Mesenchymal stem cell (in vitro differentiated cells and primary cell): ENCODE data around the gene AOPEP.

ENCODE experiments used
- DNase-seq: peaks from one replicate; pipeline ENCODE4 v3.0.0-alpha.2; 2013
- H2AFZ ChIP-seq: one replicate; pipeline ENCODE4 v1.6.1; 2013; ENCODE audit warnings: low read depth, mild to moderate bottlenecking, control low read depth, inconsistent platforms, low read length, moderate library complexity
- H2AK5ac ChIP-seq: 2 replicates; pipeline ENCODE4 v1.6.1; 2013; ENCODE audit warnings: low read length, moderate library complexity, mild to moderate bottlenecking, inconsistent platforms; ENCODE audit not compliant: severe bottlenecking
- H2BK120ac ChIP-seq: one replicate; pipeline ENCODE4 v1.6.1; 2013; ENCODE audit warnings: low read depth, mild to moderate bottlenecking, inconsistent platforms, low read length, moderate library complexity
- H2BK12ac ChIP-seq, 2 experiments: one replicate each; pipeline ENCODE4 v1.6.1; 2013; ENCODE audit warnings: inconsistent platforms in 2 of 2, low read length in 2 of 2, mild to moderate bottlenecking in 2 of 2, moderate library complexity in 2 of 2, control low read depth in 1 of 2
- H2BK15ac ChIP-seq: one replicate; pipeline ENCODE4 v1.6.1; 2013; ENCODE audit warnings: mild to moderate bottlenecking, low read depth, inconsistent platforms; ENCODE audit not compliant: poor library complexity, severe bottlenecking
- H2BK5ac ChIP-seq: 2 replicates; pipeline ENCODE4 v1.6.1; 2013; ENCODE audit warnings: low read depth, mild to moderate bottlenecking, low read length, control low read depth, inconsistent platforms; ENCODE audit not compliant: poor library complexity, severe bottlenecking
- H3K14ac ChIP-seq, 2 experiments: one replicate each; pipeline ENCODE4 v1.6.1; 2013; ENCODE audit warnings: inconsistent platforms in 2 of 2, low read length in 2 of 2, control low read depth in 1 of 2, mild to moderate bottlenecking in 1 of 2, moderate library complexity in 1 of 2
- H3K18ac ChIP-seq, 2 experiments: one replicate each; pipeline ENCODE4 v1.6.1; 2013; ENCODE audit warnings: inconsistent platforms in 2 of 2, low read length in 2 of 2, control low read depth in 1 of 2, low read depth in 1 of 2, mild to moderate bottlenecking in 1 of 2
- H3K23ac ChIP-seq, 2 experiments: one replicate each; pipeline ENCODE4 v1.6.1; 2013; ENCODE audit warnings: inconsistent platforms in 2 of 2, low read length in 2 of 2, mild to moderate bottlenecking in 2 of 2, moderate library complexity in 2 of 2, control low read depth in 1 of 2
- H3K27ac ChIP-seq: 2 replicates; pipeline ENCODE4 v1.5.1; 2013; ENCODE audit warnings: mild to moderate bottlenecking, moderate library complexity, low read length, control low read depth, inconsistent platforms; ENCODE audit not compliant: poor library complexity, severe bottlenecking
- H3K27me3 ChIP-seq, 2 experiments: 2 replicates each; pipeline versions ENCODE4 v1.6.1 to v1.7.0; 2013; ENCODE audit warnings: low read length in 2 of 2, mild to moderate bottlenecking in 2 of 2, moderate library complexity in 2 of 2, control low read depth in 1 of 2, inconsistent platforms in 1 of 2; ENCODE audit not compliant: control insufficient read depth in 1 of 2, insufficient read depth in 1 of 2
- H3K36me3 ChIP-seq, 2 experiments: 2 replicates each; pipeline versions ENCODE4 v1.6.1 to v1.7.0; 2013; ENCODE audit warnings: low read length in 2 of 2, control low read depth in 1 of 2, inconsistent platforms in 1 of 2, low read depth in 1 of 2, mild to moderate bottlenecking in 1 of 2; ENCODE audit not compliant: insufficient read depth in 2 of 2, control insufficient read depth in 1 of 2
- H3K4ac ChIP-seq, 2 experiments: one replicate each; pipeline ENCODE4 v1.6.1; 2013; ENCODE audit warnings: inconsistent platforms in 2 of 2, low read length in 2 of 2, mild to moderate bottlenecking in 2 of 2, moderate library complexity in 2 of 2, control low read depth in 1 of 2, low read depth in 1 of 2
- H3K4me1 ChIP-seq: 2 replicates; pipeline ENCODE4 v1.6.1; 2013; ENCODE audit warnings: low read depth, low read length, control low read depth; ENCODE audit not compliant: control insufficient read depth, insufficient read depth
- H3K4me2 ChIP-seq: 2 replicates; pipeline ENCODE4 v1.6.1; 2013; ENCODE audit warnings: low read length, mild to moderate bottlenecking, inconsistent platforms; ENCODE audit not compliant: poor library complexity, severe bottlenecking
- H3K4me3 ChIP-seq, 2 experiments: 2 replicates each; pipeline versions ENCODE4 v1.5.1 to v1.7.0; 2013; ENCODE audit warnings: low read length in 2 of 2, mild to moderate bottlenecking in 2 of 2, control low read depth in 1 of 2, low read depth in 1 of 2; ENCODE audit not compliant: insufficient read depth in 1 of 2
- H3K79me1 ChIP-seq: replicated peaks from 2 replicates; pipeline ENCODE4 v1.6.1; 2013; ENCODE audit warnings: mild to moderate bottlenecking, control low read depth, low read length, inconsistent platforms; ENCODE audit not compliant: poor library complexity, severe bottlenecking
- H3K9ac ChIP-seq: 2 replicates; pipeline ENCODE4 v1.7.0; 2013; ENCODE audit warnings: mild to moderate bottlenecking, low read length, moderate library complexity
- H3K9me3 ChIP-seq: 2 replicates; pipeline ENCODE4 v1.7.0; 2013; ENCODE audit warnings: mild to moderate bottlenecking, low read length; ENCODE audit not compliant: control insufficient read depth
- H4K8ac ChIP-seq: one replicate; pipeline ENCODE4 v1.6.1; 2013; ENCODE audit warnings: inconsistent platforms, mild to moderate bottlenecking, low read length, moderate library complexity
- H4K91ac ChIP-seq: one replicate; pipeline ENCODE4 v1.6.1; 2013; ENCODE audit warnings: mild to moderate bottlenecking, low read length, inconsistent platforms
- WGBS: methylation state at CpG from one replicate; pipeline ENCODE4 v1.1.7; 2013; ENCODE audit warnings: mixed read lengths; 5-methylcytosine and 5-hydroxymethylcytosine counted together

AOPEP gene

DNA sequence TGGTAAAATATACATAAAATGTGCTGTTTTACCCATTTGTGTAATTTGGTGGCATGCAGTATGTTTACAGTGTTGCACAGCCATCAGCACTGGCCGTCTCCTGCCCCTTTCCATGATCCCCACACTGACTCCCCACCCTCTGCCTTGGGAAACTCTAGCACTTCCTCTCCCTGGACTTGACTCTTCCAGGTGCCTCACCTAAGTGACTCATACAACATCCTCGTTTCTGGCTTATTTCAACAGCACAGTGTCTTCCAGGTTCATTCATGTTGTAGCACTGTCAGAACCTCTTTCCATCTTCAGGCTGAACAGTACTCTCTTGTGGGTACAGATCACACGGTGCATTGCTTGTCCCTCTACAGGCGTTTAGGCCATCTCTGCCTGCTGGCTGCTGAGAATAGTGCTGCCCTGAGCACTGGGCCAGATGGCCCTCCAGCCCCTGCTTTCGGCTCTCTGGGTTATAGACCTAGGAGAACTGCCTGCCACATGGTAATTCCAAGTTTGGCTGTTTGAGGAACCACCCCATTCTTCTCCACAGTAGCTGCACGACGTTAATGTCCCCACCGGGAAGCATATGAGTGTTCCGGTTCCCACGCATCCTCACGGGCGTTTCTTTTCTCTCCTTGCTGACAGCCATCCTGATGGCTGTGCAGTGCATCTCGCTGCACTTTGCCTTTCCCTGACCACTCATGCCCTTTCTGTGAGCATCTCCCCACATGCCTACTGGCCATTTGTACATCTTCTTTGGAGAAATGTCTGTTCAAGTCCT, 379.2 kb downstream of the AOPEP start:
- no peak overlapping the region for H2BK5ac ChIP-seq
- no peaks in the 10 kb centered on the region for H3K9me3 ChIP-seq
- H4K91ac ChIP-seq, result no peak overlapping the region
- H3K23ac ChIP-seq, result no peak overlapping the region
- no peak overlapping the region for H4K8ac ChIP-seq
- H3K4me3 ChIP-seq, result no peak overlapping the region
- no peaks in the 10 kb centered on the region for H3K27me3 ChIP-seq
- H3K4ac ChIP-seq, result no peak overlapping the region
- no peak overlapping the region for H3K4me2 ChIP-seq
- H3K4me1 ChIP-seq, result peaks cover 22% of the 10 kb centered on the region
- H3K36me3 ChIP-seq, result peaks cover 11 to 50% of the 10 kb centered on the region in 2 experiments
- no peak overlapping the region for H2AFZ ChIP-seq
- H2BK15ac ChIP-seq, result no peak overlapping the region
- H2AK5ac ChIP-seq, result no peak overlapping the region
- H3K27ac ChIP-seq, result no peak overlapping the region
- WGBS, result 92% methylated on average over 13 of the region's 13 CpGs
- H2BK120ac ChIP-seq, result no peak overlapping the region
- no peak overlapping the region for H3K14ac ChIP-seq
- no peak overlapping the region for H2BK12ac ChIP-seq
- H3K9ac ChIP-seq, result no peak overlapping the region
- no peak for DNase-seq
- peaks cover 28% of the 10 kb centered on the region for H3K79me1 ChIP-seq
- no peak overlapping the region for H3K18ac ChIP-seq

- no peak for DNase-seq
- Histone ChIP-seq H3K18ac (no peak overlapping the region), H3K4ac (no peak overlapping the region), H3K23ac (no peak overlapping the region), H4K91ac (no peak overlapping the region), H3K4me2 (no peak overlapping the region), H3K9ac (no peak overlapping the region), H2BK15ac (no peak overlapping the region), H3K79me1 (peaks cover 23% of the 10 kb centered on the region), H2BK5ac (no peak overlapping the region), H2AFZ (no peak overlapping the region), H3K9me3 (no peaks in the 10 kb centered on the region), H3K4me1 (peaks cover 14% of the 10 kb centered on the region), H2BK120ac (no peak overlapping the region), H3K27ac (no peak overlapping the region), H3K36me3 (peaks cover 22 to 57% of the 10 kb centered on the region in 2 experiments), H4K8ac (no peak overlapping the region), H3K14ac (no peak overlapping the region), H3K4me3 (no peak overlapping the region), H3K27me3 (no peaks in the 10 kb centered on the region), H2BK12ac (no peak overlapping the region), H2AK5ac (no peak overlapping the region)
- 97% methylated on average over 18 of the region's 18 CpGs for WGBS
Measured at GRCh38 chr9:95107001-95107749, 380.7 kb downstream of the AOPEP start.

DNA sequence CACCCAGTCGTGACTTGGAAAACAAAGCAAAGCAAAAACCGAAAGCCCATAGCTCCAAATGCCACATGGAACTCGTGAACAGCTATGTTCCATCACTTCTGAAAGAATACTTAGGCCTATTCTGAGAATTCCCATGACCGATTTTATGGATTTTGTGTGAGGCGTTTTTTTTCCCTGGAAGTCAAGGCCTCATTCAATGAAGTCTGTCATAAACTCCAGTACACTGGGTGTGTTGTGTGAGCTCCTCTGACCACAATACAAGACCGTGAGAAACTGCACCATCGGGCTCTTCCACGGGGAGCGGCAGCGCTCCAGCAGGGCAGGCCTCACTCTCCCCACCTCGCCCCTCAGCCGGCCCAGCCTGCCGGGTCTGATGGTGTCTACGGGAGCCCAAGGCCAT, 381.5 kb downstream of the AOPEP start:
- Histone ChIP-seq H3K4me3 (no peak overlapping the region), H3K27me3 (no peaks in the 10 kb centered on the region), H2AFZ (no peak overlapping the region), H3K18ac (no peak overlapping the region), H3K4me1 (peaks cover 12% of the 10 kb centered on the region), H3K9me3 (no peaks in the 10 kb centered on the region), H2BK15ac (no peak overlapping the region), H2AK5ac (no peak overlapping the region), H2BK5ac (no peak overlapping the region), H2BK12ac (no peak overlapping the region), H3K23ac (no peak overlapping the region), H3K27ac (no peak overlapping the region), H4K91ac (no peak overlapping the region), H3K79me1 (peaks cover 18% of the 10 kb centered on the region), H3K4ac (no peak overlapping the region), H4K8ac (no peak overlapping the region), H3K9ac (no peak overlapping the region), H3K36me3 (peaks cover 22 to 59% of the 10 kb centered on the region in 2 experiments), H2BK120ac (no peak overlapping the region), H3K14ac (no peak overlapping the region), H3K4me2 (no peak overlapping the region)
- 93% methylated on average over 14 of the region's 14 CpGs for WGBS
- DNase-seq, result no peak

DNA sequence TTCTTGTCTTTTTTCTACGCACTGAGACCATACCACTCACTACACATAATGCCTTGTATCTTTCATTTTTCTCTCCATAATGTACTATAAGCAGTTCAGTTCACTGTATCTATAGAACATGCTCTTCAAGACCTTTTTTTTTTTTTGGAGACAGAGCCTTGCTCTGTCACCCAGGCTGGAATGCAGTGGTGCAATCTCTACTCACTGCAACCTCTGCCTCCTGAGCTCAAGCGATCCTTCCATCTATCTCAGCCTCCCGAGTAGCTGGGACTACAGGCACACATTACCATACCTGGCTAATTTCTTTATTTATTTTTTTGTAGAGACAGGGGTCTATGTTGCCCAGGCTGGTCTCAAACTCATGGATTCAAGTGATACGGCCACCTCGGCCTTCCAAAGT, 382.3 kb downstream of the AOPEP start:
- Histone ChIP-seq H3K4me3 (no peak overlapping the region), H3K14ac (no peak overlapping the region), H3K18ac (no peak overlapping the region), H2BK5ac (no peak overlapping the region), H2BK15ac (no peak overlapping the region), H3K79me1 (peaks cover 10% of the 10 kb centered on the region), H3K4me1 (peaks cover 9% of the 10 kb centered on the region), H4K8ac (no peak overlapping the region), H3K27ac (no peak overlapping the region), H4K91ac (no peak overlapping the region), H3K36me3 (peaks cover 22 to 53% of the 10 kb centered on the region in 2 experiments), H3K27me3 (no peaks in the 10 kb centered on the region), H3K9ac (no peak overlapping the region), H2BK120ac (no peak overlapping the region), H3K4ac (no peak overlapping the region), H3K4me2 (no peak overlapping the region), H2AK5ac (no peak overlapping the region), H3K9me3 (no peaks in the 10 kb centered on the region), H2BK12ac (no peak overlapping the region), H2AFZ (no peak overlapping the region), H3K23ac (no peak overlapping the region)
- no peak for DNase-seq
- WGBS, result over 99% methylated on average over 3 of the region's 5 CpGs
